H9 (cell line): Measurements from ENCODE around the gene RCAN3. TPM values are rescaled to one million over a fixed set of nuclear protein-coding genes. Genes with fewer than 3 reads are reported as not detected.

Experiments used
- DNase-seq: peaks from one replicate; pipeline ENCODE4 v3.0.0-alpha.2; 2017
- H2AFZ ChIP-seq: one replicate; pipeline ENCODE4 v1.6.1; 2013; ENCODE audit warnings: mild to moderate bottlenecking, low read length, control low read depth, moderate library complexity
- H2AK5ac ChIP-seq: 2 replicates; pipeline ENCODE4 v1.6.1; 2013; ENCODE audit warnings: low read length, control low read depth, mixed read lengths; ENCODE audit not compliant: insufficient read length
- H2BK120ac ChIP-seq: one replicate; pipeline ENCODE4 v1.6.1; 2013; ENCODE audit warnings: low read depth, mild to moderate bottlenecking, low read length, control low read depth, inconsistent platforms; ENCODE audit not compliant: poor library complexity, severe bottlenecking
- H2BK12ac ChIP-seq: 2 replicates; pipeline ENCODE4 v1.6.1; 2013; ENCODE audit warnings: low read length, control low read depth, mixed read lengths, low read depth; ENCODE audit not compliant: insufficient read length
- H2BK15ac ChIP-seq: 2 replicates; pipeline ENCODE4 v1.6.1; 2013; ENCODE audit warnings: low read depth, low read length, control low read depth
- H2BK20ac ChIP-seq: one replicate; pipeline ENCODE4 v1.6.1; 2013; ENCODE audit warnings: low read depth, mild to moderate bottlenecking, low read length, control low read depth, inconsistent platforms; ENCODE audit not compliant: poor library complexity, severe bottlenecking
- H2BK5ac ChIP-seq: 2 replicates; pipeline ENCODE4 v1.6.1; 2013; ENCODE audit warnings: low read length, control low read depth, mixed read lengths; ENCODE audit not compliant: insufficient read length
- H3K14ac ChIP-seq: 2 replicates; pipeline ENCODE4 v1.6.1; 2013; ENCODE audit warnings: low read length, control low read depth; ENCODE audit not compliant: insufficient read depth
- H3K18ac ChIP-seq: 2 replicates; pipeline ENCODE4 v1.6.1; 2013; ENCODE audit warnings: low read depth, mild to moderate bottlenecking, mixed read lengths, low read length, control low read depth; ENCODE audit not compliant: insufficient read length
- H3K23ac ChIP-seq: 2 replicates; pipeline ENCODE4 v1.6.1; 2013; ENCODE audit warnings: low read length, control low read depth, mixed read lengths, low read depth; ENCODE audit not compliant: insufficient read length
- H3K23me2 ChIP-seq: 2 replicates; pipeline ENCODE4 v1.6.1; 2013; ENCODE audit warnings: low read depth, mild to moderate bottlenecking, mixed read lengths, low read length, control low read depth; ENCODE audit not compliant: insufficient read length, poor library complexity, severe bottlenecking
- H3K27ac ChIP-seq: 2 replicates; pipeline ENCODE4 v1.5.1; 2013; ENCODE audit warnings: low read length, control low read depth, mixed read lengths, low read depth; ENCODE audit not compliant: insufficient read length
- H3K27me3 ChIP-seq: 2 replicates; pipeline ENCODE4 v1.6.1; 2013; ENCODE audit warnings: low read length, control low read depth, inconsistent platforms; ENCODE audit not compliant: insufficient read depth
- H3K4ac ChIP-seq: 2 replicates; pipeline ENCODE4 v1.6.1; 2013; ENCODE audit warnings: low read depth, mild to moderate bottlenecking, control low read depth, inconsistent platforms, low read length, moderate library complexity
- H3K4me1 ChIP-seq: 2 replicates; pipeline ENCODE4 v1.6.1; 2013; ENCODE audit warnings: low read length, control low read depth, inconsistent platforms; ENCODE audit not compliant: insufficient read depth
- H3K4me2 ChIP-seq: 2 replicates; pipeline ENCODE4 v1.6.1; 2013; ENCODE audit warnings: low read length, control low read depth, mixed read lengths; ENCODE audit not compliant: insufficient read length, insufficient read depth
- H3K56ac ChIP-seq: 2 replicates; pipeline ENCODE4 v1.6.1; 2013; ENCODE audit warnings: low read depth, mild to moderate bottlenecking, mixed read lengths, low read length, control low read depth; ENCODE audit not compliant: insufficient read length
- H3K79me1 ChIP-seq: 2 replicates; pipeline ENCODE4 v1.6.1; 2013; ENCODE audit warnings: low read depth, mild to moderate bottlenecking, moderate library complexity, low read length, control low read depth, inconsistent platforms; ENCODE audit not compliant: insufficient read depth, poor library complexity, severe bottlenecking
- H3K79me2 ChIP-seq: 2 replicates; pipeline ENCODE4 v1.6.1; 2013; ENCODE audit warnings: low read length, control low read depth, inconsistent platforms; ENCODE audit not compliant: insufficient read depth
- H3K9ac ChIP-seq: 2 replicates; pipeline ENCODE4 v1.6.1; 2013; ENCODE audit warnings: low read length, control low read depth, mixed read lengths; ENCODE audit not compliant: insufficient read length; ENCODE audit errors: extremely low read depth
- H3K9me3 ChIP-seq: one replicate; pipeline ENCODE4 v1.6.1; 2013; ENCODE audit warnings: low read depth, low read length, inconsistent platforms; ENCODE audit not compliant: control insufficient read depth
- H3T11ph ChIP-seq: one replicate; pipeline ENCODE4 v1.6.1; 2013; ENCODE audit warnings: mild to moderate bottlenecking, low read length, control low read depth, inconsistent platforms
- H4K20me1 ChIP-seq: one replicate; pipeline ENCODE4 v1.6.1; 2013; ENCODE audit not compliant: control insufficient read depth, insufficient read length, insufficient read depth
- H4K5ac ChIP-seq: 2 replicates; pipeline ENCODE4 v1.6.1; 2013; ENCODE audit warnings: low read depth, mild to moderate bottlenecking, mixed read lengths, low read length, control low read depth; ENCODE audit not compliant: insufficient read length
- H4K8ac ChIP-seq: replicated peaks from 2 replicates; pipeline ENCODE4 v1.6.1; 2013; ENCODE audit warnings: low read length, control low read depth, mixed read lengths, low read depth; ENCODE audit not compliant: insufficient read length
- H4K91ac ChIP-seq: 2 replicates; pipeline ENCODE4 v1.6.1; 2013; ENCODE audit warnings: low read depth, mild to moderate bottlenecking, moderate library complexity, mixed read lengths, low read length, control low read depth; ENCODE audit not compliant: insufficient read length
- H3K27ac Mint-ChIP-seq, 3 experiments: 2 replicates in 2 of 3; 3 replicates in 1 of 3; pipeline ENCODE4 v1.8.0; 2020 to 2021; ENCODE audit warnings: mixed read lengths in 3 of 3, mild to moderate bottlenecking in 1 of 3, moderate library complexity in 1 of 3
- H3K27me3 Mint-ChIP-seq: 2 replicates; pipeline ENCODE4 v1.8.0; 2021; ENCODE audit warnings: low read depth, mild to moderate bottlenecking, moderate library complexity, mixed read lengths
- H3K36me3 Mint-ChIP-seq, 3 experiments: 2 replicates in 2 of 3; 3 replicates in 1 of 3; pipeline ENCODE4 v1.8.0; 2020 to 2021; ENCODE audit warnings: low read depth in 3 of 3, mixed read lengths in 3 of 3; ENCODE audit not compliant: insufficient read depth in 1 of 3
- H3K4me1 Mint-ChIP-seq, 2 experiments: 2 replicates each; pipeline ENCODE4 v1.8.0; 2020; ENCODE audit warnings: mixed read lengths in 2 of 2
- H3K4me3 Mint-ChIP-seq, 2 experiments: 2 replicates in 1 of 2; 3 replicates in 1 of 2; pipeline ENCODE4 v1.8.0; 2020 to 2021; ENCODE audit warnings: mild to moderate bottlenecking in 2 of 2, mixed read lengths in 2 of 2, moderate library complexity in 1 of 2
- H3K9me3 Mint-ChIP-seq, 2 experiments: 2 replicates in 1 of 2; 3 replicates in 1 of 2; pipeline ENCODE4 v1.8.0; 2020; ENCODE audit warnings: mild to moderate bottlenecking in 2 of 2, mixed read lengths in 2 of 2, moderate library complexity in 1 of 2
- WGBS: extraction: QIAGEN DNeasy Blood & Tissue Kit; methylation state at CpG from one replicate; pipeline ENCODE4 v1.1.7; 2013; ENCODE audit warnings: missing lambda C conversion rate, low lambda C conversion rate, mixed read lengths; ENCODE audit not compliant: insufficient read length; ENCODE audit errors: extremely low coverage; 5-methylcytosine and 5-hydroxymethylcytosine counted together
- total RNA-seq: library from RNA; stranded (reverse); gene quantifications from 2 replicates; pipeline ENCODE4 v1.2.1, GENCODE V29; 2021
- TF ChIP-seq, protein P1 (sequence below): fragments of 200-600 bp; sonication (generic); conservative IDR thresholded peaks from 3 replicates; pipeline ENCODE4 v1.8.0; 2021; ENCODE audit warnings: antibody characterized with exemption, mild to moderate bottlenecking

Gene RCAN3
- total RNA-seq, 1 experiment from 2014 or later: 13.0 TPM

DNA sequence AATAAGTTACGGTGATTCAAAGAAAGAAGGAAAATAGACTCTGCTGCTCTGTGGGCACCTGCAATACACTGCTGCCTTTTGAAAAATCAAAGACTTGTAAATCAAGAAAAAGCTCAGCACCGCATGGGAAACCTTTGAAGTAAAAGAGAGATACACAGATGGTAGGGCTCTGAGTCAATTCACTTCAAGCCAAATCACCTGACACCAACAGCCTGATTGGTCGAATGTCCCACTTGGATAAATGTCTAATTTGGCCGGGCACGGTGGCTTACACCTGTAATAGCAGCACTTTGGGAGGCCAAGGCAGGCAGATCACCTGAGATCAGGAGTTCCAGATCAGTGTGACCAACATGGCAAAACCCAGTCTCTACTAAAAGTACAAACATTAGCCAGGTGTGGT, 19.2 kb upstream of the RCAN3 start:
- no peak overlapping the region for H3K18ac ChIP-seq
- Mint-ChIP-seq H3K27me3 (no peaks in the 10 kb centered on the region), H3K27ac (no peak overlapping the region), H3K4me1 (peaks cover 8 to 10% of the 10 kb centered on the region in 2 experiments), H3K36me3 (no peaks in the 10 kb centered on the region; a peak in 1 of 7 replicates), H3K9me3 (peaks cover 1 to 3% of the 10 kb centered on the region in 2 experiments; a peak in 2 of 5 replicates), H3K4me3 (no peak overlapping the region)
- no peak overlapping the region for H2AFZ ChIP-seq
- no peaks in the 10 kb centered on the region for H4K20me1 ChIP-seq
- H2BK15ac ChIP-seq: no peak overlapping the region
- H3K4me2 ChIP-seq: no peak overlapping the region
- no peak overlapping the region for H3K14ac ChIP-seq
- H4K91ac ChIP-seq: no peak overlapping the region
- peaks cover 4% of the 10 kb centered on the region; the same call in 1 of the 2 replicates for H3K4me1 ChIP-seq
- no peak overlapping the region for H4K8ac ChIP-seq
- no peak overlapping the region for H3K27ac ChIP-seq
- H3K9ac ChIP-seq: no peak overlapping the region
- no peaks in the 10 kb centered on the region for H3K9me3 ChIP-seq
- H4K5ac ChIP-seq: no peak overlapping the region
- H2AK5ac ChIP-seq: no peak overlapping the region
- no peaks in the 10 kb centered on the region for H3K23me2 ChIP-seq
- WGBS: no CpG with 5 or more reads among the region's 5 CpGs
- no peaks in the 10 kb centered on the region for H3K79me1 ChIP-seq
- H2BK20ac ChIP-seq: no peak overlapping the region
- no peaks in the 10 kb centered on the region for H3K79me2 ChIP-seq
- no peak overlapping the region for H3K23ac ChIP-seq
- H2BK12ac ChIP-seq: no peak overlapping the region
- H2BK5ac ChIP-seq: no peak overlapping the region
- TF ChIP-seq, protein P1, sequence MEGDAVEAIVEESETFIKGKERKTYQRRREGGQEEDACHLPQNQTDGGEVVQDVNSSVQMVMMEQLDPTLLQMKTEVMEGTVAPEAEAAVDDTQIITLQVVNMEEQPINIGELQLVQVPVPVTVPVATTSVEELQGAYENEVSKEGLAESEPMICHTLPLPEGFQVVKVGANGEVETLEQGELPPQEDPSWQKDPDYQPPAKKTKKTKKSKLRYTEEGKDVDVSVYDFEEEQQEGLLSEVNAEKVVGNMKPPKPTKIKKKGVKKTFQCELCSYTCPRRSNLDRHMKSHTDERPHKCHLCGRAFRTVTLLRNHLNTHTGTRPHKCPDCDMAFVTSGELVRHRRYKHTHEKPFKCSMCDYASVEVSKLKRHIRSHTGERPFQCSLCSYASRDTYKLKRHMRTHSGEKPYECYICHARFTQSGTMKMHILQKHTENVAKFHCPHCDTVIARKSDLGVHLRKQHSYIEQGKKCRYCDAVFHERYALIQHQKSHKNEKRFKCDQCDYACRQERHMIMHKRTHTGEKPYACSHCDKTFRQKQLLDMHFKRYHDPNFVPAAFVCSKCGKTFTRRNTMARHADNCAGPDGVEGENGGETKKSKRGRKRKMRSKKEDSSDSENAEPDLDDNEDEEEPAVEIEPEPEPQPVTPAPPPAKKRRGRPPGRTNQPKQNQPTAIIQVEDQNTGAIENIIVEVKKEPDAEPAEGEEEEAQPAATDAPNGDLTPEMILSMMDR: no peak
- no peak overlapping the region for H3K56ac ChIP-seq
- H3T11ph ChIP-seq: no peak overlapping the region
- no peak for DNase-seq
- no peaks in the 10 kb centered on the region for H3K27me3 ChIP-seq
- H3K4ac ChIP-seq: no peak overlapping the region
- H2BK120ac ChIP-seq: no peak overlapping the region
